ENCODE data around the gene CXCL8. TPM values are rescaled to one million over a fixed set of nuclear protein-coding genes. Genes with fewer than 3 reads are reported as not detected.

The CXCL8 gene
- polyA plus RNA-seq, 3 donors: 0.35 to 1.4 (median 0.93) TPM

GRCh38 chr4:73788411-73788810, 48.0 kb downstream of the CXCL8 start:
- DNase-seq (ENCODE audit: low read depth in 3 of 3, low spot score in 2 of 3): no peak

Other genes with a start within 250 kb of the CXCL8 start
- gene RASSF6, start 120.1 kb upstream of the CXCL8 start, polyA plus RNA-seq (ENCODE audit: insufficient read length in 3 of 3): 1 to 10 TPM; 5.5 to 6.6 (median 6.3) TPM
- under 1 TPM in 1 of 3 donors, not detected in 2; 0.17 TPM for gene CXCL6, start 96.1 kb downstream of the CXCL8 start, polyA plus RNA-seq (ENCODE audit: insufficient read length in 3 of 3)
- 1 to 10 TPM in 1 of 3 donors, under 1 TPM in 2; 0.31 to 2.0 (median 0.71) TPM for gene PF4V1, start 112.7 kb downstream of the CXCL8 start, polyA plus RNA-seq (ENCODE audit: insufficient read length in 3 of 3)
- under 1 TPM; 0.50 to 0.71 (median 0.67) TPM for gene CXCL1, start 128.8 kb downstream of the CXCL8 start, polyA plus RNA-seq (ENCODE audit: insufficient read length in 3 of 3)
- gene PF4, start 241.5 kb downstream of the CXCL8 start, polyA plus RNA-seq (ENCODE audit: insufficient read length in 3 of 3): 10 to 100 TPM in 1 of 3 donors, 1 to 10 TPM in 2; 6.3 to 15.1 (median 6.8) TPM
- 10 to 100 TPM; 27.0 to 63.5 (median 28.3) TPM for gene PPBP, start 247.6 kb downstream of the CXCL8 start, polyA plus RNA-seq (ENCODE audit: insufficient read length in 3 of 3)

All from right renal cortex interstitium (tissue), 3 donors.